Spleen (tissue), 7 donors: ENCODE results near the gene FKBP10.

ENCODE experiments used
- POLR2A ChIP-seq, 3 donors: fragments of 450-650 bp; IDR thresholded peaks; one replicate each; pipeline ENCODE4 v1.5.1; 2017; ENCODE audit warnings: antibody characterized with exemption in 3 of 3, mild to moderate bottlenecking in 1 of 3
- POLR2AphosphoS5 ChIP-seq, 3 donors: sonication (generic); formaldehyde crosslinking; IDR thresholded peaks; one replicate each; pipeline ENCODE4 v1.5.1; 2017; ENCODE audit warnings: antibody characterized with exemption in 3 of 3
- TF ChIP-seq, protein P1 (sequence below), 11 experiments: fragments of 200-600 bp in 7 of 11; fragments of 450-650 bp in 4 of 11; sonication (generic) in 4 of 11; IDR thresholded peaks in 8 of 11; conservative IDR thresholded peaks in 3 of 11; 1 replicate in 7 of 11; 2 replicates in 4 of 11; pipeline versions ENCODE4 v1.4.0 to v1.8.0; 2016 to 2021; ENCODE audit warnings: antibody characterized with exemption in 11 of 11, inconsistent platforms in 4 of 11, mild to moderate bottlenecking in 1 of 11
- donor health status: DM: no; HTN: no; CAD: no; lungs with moderate emphysema.
- donor health status: DM: no; HTN: no; CAD: no.
- donor health status: DM: no; HTN: no; CAD: no.

DNA sequence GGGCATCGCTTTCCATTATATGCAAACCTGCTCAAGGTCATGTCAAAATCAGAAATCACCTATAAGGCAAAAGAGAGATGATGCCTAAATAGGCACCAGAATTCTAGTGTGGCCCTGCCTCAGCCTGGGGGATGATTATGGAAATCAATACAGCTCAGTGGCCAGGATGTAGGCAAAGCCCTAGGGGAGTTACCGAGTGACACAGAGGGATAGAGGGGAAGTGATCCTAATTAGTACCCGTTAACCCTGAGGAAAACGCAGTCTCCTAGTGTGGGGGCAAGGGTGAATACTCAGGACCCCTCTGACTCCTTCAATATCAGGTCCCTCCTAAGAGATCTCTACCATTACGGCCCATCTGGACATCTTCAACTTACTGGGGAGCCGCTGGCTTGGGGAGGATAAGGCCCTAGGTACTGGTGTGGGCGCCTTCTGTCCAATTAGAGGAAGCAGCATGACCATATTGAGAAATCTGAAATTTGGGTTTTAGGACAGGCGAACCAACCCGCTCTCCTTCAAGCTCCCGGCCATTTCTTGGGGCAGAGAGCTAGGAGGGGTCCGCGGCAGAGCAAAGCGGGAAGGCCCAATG is 22.5 kb downstream of the FKBP10 start:
- TF ChIP-seq, protein P1, sequence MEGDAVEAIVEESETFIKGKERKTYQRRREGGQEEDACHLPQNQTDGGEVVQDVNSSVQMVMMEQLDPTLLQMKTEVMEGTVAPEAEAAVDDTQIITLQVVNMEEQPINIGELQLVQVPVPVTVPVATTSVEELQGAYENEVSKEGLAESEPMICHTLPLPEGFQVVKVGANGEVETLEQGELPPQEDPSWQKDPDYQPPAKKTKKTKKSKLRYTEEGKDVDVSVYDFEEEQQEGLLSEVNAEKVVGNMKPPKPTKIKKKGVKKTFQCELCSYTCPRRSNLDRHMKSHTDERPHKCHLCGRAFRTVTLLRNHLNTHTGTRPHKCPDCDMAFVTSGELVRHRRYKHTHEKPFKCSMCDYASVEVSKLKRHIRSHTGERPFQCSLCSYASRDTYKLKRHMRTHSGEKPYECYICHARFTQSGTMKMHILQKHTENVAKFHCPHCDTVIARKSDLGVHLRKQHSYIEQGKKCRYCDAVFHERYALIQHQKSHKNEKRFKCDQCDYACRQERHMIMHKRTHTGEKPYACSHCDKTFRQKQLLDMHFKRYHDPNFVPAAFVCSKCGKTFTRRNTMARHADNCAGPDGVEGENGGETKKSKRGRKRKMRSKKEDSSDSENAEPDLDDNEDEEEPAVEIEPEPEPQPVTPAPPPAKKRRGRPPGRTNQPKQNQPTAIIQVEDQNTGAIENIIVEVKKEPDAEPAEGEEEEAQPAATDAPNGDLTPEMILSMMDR (IDR thresholded peaks at IDR 0.05 in 8 of 11, conservative IDR thresholded peaks at IDR 0.05 in 3 of 11) = no peak
- no peak for TF ChIP-seq POLR2AphosphoS5 (IDR thresholded peaks at IDR 0.05)
- no peak for TF ChIP-seq POLR2A (IDR thresholded peaks at IDR 0.05)
